Naive thymus-derived CD4-positive, alpha-beta T cell (primary cell): ENCODE measurements around the gene ZBTB39. TPM values are rescaled to one million over a fixed set of nuclear protein-coding genes. Genes with fewer than 3 reads are reported as not detected.
"Not testable (repeated sequence)": the region's sequence is repeated elsewhere in the genome, so short reads cannot be mapped to it uniquely, and the experiment has no call there.

ENCODE experiments used
- ATAC-seq: fragments of 150-1000 bp; cut with Tn5 transposase; 2 replicates; pipeline ENCODE4 v1.10.0; 2021; ENCODE audit warnings: mild to moderate bottlenecking, moderate library complexity
- CTCF ChIA-PET: fragments of 350-600 bp; sonication (Branson Sonifier 250); formaldehyde crosslinking; loops from one replicate; lab custom pipeline; 2021; ENCODE audit warnings: antibody characterized with exemption; lab: Charles Lee
- POLR2A ChIA-PET: fragments of 350-600 bp; sonication (Branson Sonifier 250); formaldehyde crosslinking; loops from one replicate; lab custom pipeline; 2021; ENCODE audit warnings: antibody characterized with exemption, inconsistent platforms; lab: Charles Lee
- DNase-seq, 9 donors: peaks; one replicate each; pipeline versions ENCODE4 v3.0.0 to v3.0.0-alpha.2; 2020 to 2022; ENCODE audit warnings: mixed read lengths in 1 of 9
- H3K27ac ChIP-seq: one replicate; pipeline ENCODE4 v1.7.0; 2013; ENCODE audit warnings: mild to moderate bottlenecking, low read depth, low read length, moderate library complexity
- H3K27me3 ChIP-seq, 2 donors: one replicate each; pipeline ENCODE4 v1.7.0; 2013; ENCODE audit warnings: low read length in 2 of 2, mild to moderate bottlenecking in 2 of 2, moderate library complexity in 2 of 2; ENCODE audit not compliant: control insufficient read depth in 2 of 2, insufficient read depth in 2 of 2
- H3K36me3 ChIP-seq, 3 experiments: 1 replicate in 2 of 3; 2 replicates in 1 of 3; pipeline ENCODE4 v1.7.0; 2013; ENCODE audit warnings: low read length in 3 of 3, mild to moderate bottlenecking in 3 of 3, moderate library complexity in 1 of 3; ENCODE audit not compliant: insufficient read depth in 3 of 3, control insufficient read depth in 2 of 3
- H3K4me1 ChIP-seq, 2 donors: one replicate each; pipeline ENCODE4 v1.7.0; 2013; ENCODE audit warnings: low read length in 2 of 2, mild to moderate bottlenecking in 2 of 2, moderate library complexity in 1 of 2; ENCODE audit not compliant: control insufficient read depth in 2 of 2, insufficient read depth in 2 of 2
- H3K4me3 ChIP-seq: 2 replicates; pipeline ENCODE4 v1.7.0; 2013; ENCODE audit warnings: mild to moderate bottlenecking, low read length
- H3K9me3 ChIP-seq, 3 experiments: 1 replicate in 2 of 3; 2 replicates in 1 of 3; pipeline ENCODE4 v1.7.0; 2013; ENCODE audit warnings: low read length in 3 of 3; ENCODE audit not compliant: control insufficient read depth in 2 of 3
- H3K27ac Mint-ChIP-seq, 9 donors: one replicate each; pipeline ENCODE4 v1.8.0; 2020 to 2022; ENCODE audit warnings: mixed read lengths in 9 of 9, mild to moderate bottlenecking in 8 of 9, moderate library complexity in 5 of 9, inconsistent platforms in 2 of 9
- H3K27me3 Mint-ChIP-seq, 5 donors: one replicate each; pipeline ENCODE4 v1.8.0; 2021 to 2022; ENCODE audit warnings: mixed read lengths in 5 of 5, mild to moderate bottlenecking in 1 of 5
- H3K36me3 Mint-ChIP-seq, 5 donors: one replicate each; pipeline ENCODE4 v1.8.0; 2020 to 2022; ENCODE audit warnings: mixed read lengths in 5 of 5, mild to moderate bottlenecking in 3 of 5, inconsistent platforms in 1 of 5
- H3K4me1 Mint-ChIP-seq, 7 donors: one replicate each; pipeline ENCODE4 v1.8.0; 2020 to 2022; ENCODE audit warnings: mixed read lengths in 7 of 7, mild to moderate bottlenecking in 3 of 7, inconsistent platforms in 1 of 7
- H3K4me3 Mint-ChIP-seq, 10 donors: one replicate each; pipeline ENCODE4 v1.8.0; 2020 to 2022; ENCODE audit warnings: mild to moderate bottlenecking in 10 of 10, mixed read lengths in 10 of 10, moderate library complexity in 6 of 10, inconsistent platforms in 2 of 10
- H3K9me3 Mint-ChIP-seq, 11 donors: one replicate each; pipeline ENCODE4 v1.8.0; 2020 to 2022; ENCODE audit warnings: mixed read lengths in 11 of 11, mild to moderate bottlenecking in 4 of 11, inconsistent platforms in 1 of 11, moderate library complexity in 1 of 11
- intact Hi-C, 2 donors: fragments of 100-400 bp; cut with micrococcal nuclease; formaldehyde crosslinking; loops; one replicate each; pipeline ENCODE4 v1.15.1; 2023
- polyA plus RNA-seq, 2 donors: library from polyadenylated mRNA; unstranded; fragments of 300-500 nt; fragmentation: Illumina TruSeq; gene quantifications; one replicate each; pipeline ENCODE4 v1.2.3, GENCODE V29; 2021
- total RNA-seq, 6 experiments: library from RNA in 5 of 6; stranded (reverse) in 5 of 6; gene quantifications; 1 replicate in 5 of 6; 2 replicates in 1 of 6; pipeline ENCODE4 v1.2.3 and lab custom pipeline; 2021 to 2026

Gene ZBTB39
- 10 to 100 TPM in 3 of 5 experiments, 1 to 10 TPM in 2; 5.8 to 12.9 (median 10.7) TPM for total RNA-seq
- polyA plus RNA-seq, result 1 to 10 TPM; 2.2 to 3.2 TPM
- total RNA-seq (lab: John Stamatoyannopoulos, UW), result 21.0 reads per million, percentile 51 among the genes with 10 or more reads in this experiment

GRCh38 chr12:57005980-57006808, at the start of gene ZBTB39:
Gene ZBTB39 (minus strand): TSS chr12:57006546. CDS start chr12:57004917, 1,629 bp downstream.
- ChIA-PET CTCF (interaction anchor here (0.6 to 11.4 kb wide), 14 partner anchors 10 to 873 kb away, joined by 3 to 241 read pairs (median 5); partner anchors contain the start of gene STAT6), POLR2A (interaction anchor here (0.9 to 5.7 kb wide), 3 partner anchors 56 to 319 kb away, joined by 3 to 39 read pairs (median 35); partner anchors contain the start of gene STAT6)
- peak; percentile 51 to 84 (median 62) for DNase-seq
- ATAC-seq, result peak; percentile 91
- H3K36me3 Mint-ChIP-seq, result peaks cover 8 to 32% (median 17%) of the 10 kb centered on the region in 5 donors
- Histone ChIP-seq H3K4me1 (peaks cover 20 to 46% of the 10 kb centered on the region in 2 donors), H3K27me3 (no peaks in the 10 kb centered on the region), H3K9me3 (no peaks in the 10 kb centered on the region), H3K27ac (peak within 1 kb of the TSS; percentile 82), H3K36me3 (peaks cover 0 to 36% (median 0%) of the 10 kb centered on the region in 3 experiments), H3K4me3 (peak within 1 kb of the TSS; percentile 63)
- no peaks in the 10 kb centered on the region for H3K9me3 Mint-ChIP-seq
- H3K27me3 Mint-ChIP-seq, result no peaks in the 10 kb centered on the region
- H3K4me3 Mint-ChIP-seq, result peak within 1 kb of the TSS; percentile 90 to 94 (median 92)
- H3K27ac Mint-ChIP-seq, result peak within 1 kb of the TSS; percentile 92 to 95 (median 95)
- H3K4me1 Mint-ChIP-seq, result peaks cover 36 to 80% (median 76%) of the 10 kb centered on the region in 7 donors
- intact Hi-C loops, result loop anchor here (2.0 to 5.0 kb wide), 6 partner anchors 121 to 889 kb away; partner anchors contain the start of genes LRP1 (in 1 of the 2), PTGES3 (in 1 of the 2), RPL41 (in 1 of the 2) and ZC3H10 (in 1 of the 2)

GRCh38 chr12:57055824-57056223, 49.5 kb upstream of the ZBTB39 start:
- Histone ChIP-seq H3K4me1 (no peaks in the 10 kb centered on the region), H3K27ac (no peak overlapping the region), H3K4me3 (no peak overlapping the region), H3K27me3 (no peaks in the 10 kb centered on the region), H3K9me3 (no peaks in the 10 kb centered on the region), H3K36me3 (peaks cover 0 to 37% (median 0%) of the 10 kb centered on the region in 3 experiments)
- intact Hi-C loops, result no loop called here
- ChIA-PET CTCF (interaction anchor here (0.6 to 11.2 kb wide), 2 partner anchors 48 to 471 kb away, joined by 3 to 241 read pairs; partner anchors contain the start of gene ZBTB39), POLR2A (interaction anchor here (0.5 to 2.2 kb wide), 4 partner anchors 8 to 22 kb away, joined by 3 to 5 read pairs (median 4); no protein-coding TSS in a partner anchor)
- H3K27me3 Mint-ChIP-seq, result no peaks in the 10 kb centered on the region
- no peak overlapping the region for H3K27ac Mint-ChIP-seq
- H3K9me3 Mint-ChIP-seq, result peaks cover 0 to 4% (median 0%) of the 10 kb centered on the region in 11 donors
- ATAC-seq (peak; percentile 26), DNase-seq (no peak)
- peaks cover 0 to 9% (median 4%) of the 10 kb centered on the region in 7 donors for H3K4me1 Mint-ChIP-seq
- H3K4me3 Mint-ChIP-seq, result no peak overlapping the region
- H3K36me3 Mint-ChIP-seq, result peaks cover 0 to 41% (median 14%) of the 10 kb centered on the region in 5 donors

DNA sequence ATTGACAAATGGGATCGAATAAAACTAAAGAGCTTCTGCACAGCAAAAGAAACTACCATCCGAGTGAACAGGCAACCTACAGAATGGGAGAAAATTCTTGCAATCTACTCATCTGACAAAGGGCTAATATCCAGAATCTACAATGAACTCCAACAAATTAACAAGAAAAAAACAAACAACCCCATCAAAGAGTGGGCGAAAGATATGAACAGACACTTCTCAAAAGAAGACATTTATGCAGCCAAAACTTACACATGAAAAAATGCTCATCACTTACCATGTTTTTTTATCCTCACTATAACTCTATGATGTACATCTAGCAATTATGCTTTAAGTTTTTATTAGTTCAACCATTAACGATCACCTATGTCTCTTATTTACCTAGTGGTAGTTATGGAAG, 47.6 kb upstream of the ZBTB39 start:
- H3K27ac Mint-ChIP-seq, DNase-seq, H3K27me3 ChIP-seq, H3K9me3 Mint-ChIP-seq, H3K27ac ChIP-seq, H3K27me3 Mint-ChIP-seq, intact Hi-C loops, CTCF ChIA-PET, H3K4me1 ChIP-seq, H3K4me3 ChIP-seq, H3K4me3 Mint-ChIP-seq, H3K9me3 ChIP-seq, ATAC-seq: not testable (repeated sequence)
- peaks cover 0 to 37% (median 14%) of the 10 kb centered on the region in 5 donors for H3K36me3 Mint-ChIP-seq
- POLR2A ChIA-PET, result interaction anchor here (0.7 to 0.8 kb wide), 2 partner anchors 15 to 18 kb away, joined by 3 read pairs; no protein-coding TSS in a partner anchor
- H3K4me1 Mint-ChIP-seq, result peaks cover 0 to 10% (median under 1%) of the 10 kb centered on the region in 7 donors
- peaks cover 0 to 20% (median 0%) of the 10 kb centered on the region in 3 experiments for H3K36me3 ChIP-seq

- H3K9me3 Mint-ChIP-seq, H3K27ac Mint-ChIP-seq: not testable (repeated sequence)
- POLR2A ChIA-PET, result interaction anchor here (1.2 kb wide), 1 partner anchor 10 kb away, joined by 4 read pairs; no protein-coding TSS in a partner anchor
Observed at GRCh38 chr12:57053146-57053545, 46.8 kb upstream of the ZBTB39 start.

GRCh38 chr12:57051011-57051410, 44.7 kb upstream of the ZBTB39 start:
- H3K36me3 ChIP-seq, result no peaks in the 10 kb centered on the region
- Mint-ChIP-seq H3K27me3 (peaks cover 0 to 3% (median 0%) of the 10 kb centered on the region in 5 donors), H3K9me3 (peaks cover 0 to 4% (median 0%) of the 10 kb centered on the region in 11 donors), H3K4me3 (no peak overlapping the region), H3K27ac (peak overlapping the region in 1 of 9 donors; percentile 49), H3K4me1 (peaks cover 19 to 36% (median 26%) of the 10 kb centered on the region in 7 donors), H3K36me3 (peaks cover 0 to 21% (median 0%) of the 10 kb centered on the region in 5 donors)
- no peak for DNase-seq
- no peaks in the 10 kb centered on the region for H3K9me3 ChIP-seq
- ChIA-PET CTCF (interaction anchor here (0.8 to 1.7 kb wide), 4 partner anchors 10 to 61 kb away, joined by 3 to 6 read pairs (median 3); no protein-coding TSS in a partner anchor), POLR2A (interaction anchor here (0.6 kb wide), 1 partner anchor 61 kb away, joined by 4 read pairs; no protein-coding TSS in a partner anchor)
- no peak overlapping the region for H3K27ac ChIP-seq
- no peaks in the 10 kb centered on the region for H3K27me3 ChIP-seq
- intact Hi-C loops, result no loop called here
- peaks cover 19 to 20% of the 10 kb centered on the region in 2 donors for H3K4me1 ChIP-seq
- no peak overlapping the region for H3K4me3 ChIP-seq
- no peak for ATAC-seq

More at GRCh38 chr12:57053146-57053545, 46.8 kb upstream of the ZBTB39 start:
- DNase-seq, H3K4me3 ChIP-seq, H3K9me3 ChIP-seq, H3K4me1 ChIP-seq, intact Hi-C loops, H3K27me3 Mint-ChIP-seq, H3K4me3 Mint-ChIP-seq, ATAC-seq, H3K27ac ChIP-seq, H3K27me3 ChIP-seq: not testable (repeated sequence)
- CTCF ChIA-PET, result interaction anchor here (1.0 to 1.2 kb wide), 2 partner anchors 8 to 45 kb away, joined by 3 read pairs; no protein-coding TSS in a partner anchor
- H3K36me3 ChIP-seq, result peaks cover 0 to 12% (median 0%) of the 10 kb centered on the region in 3 experiments
- peaks cover 0 to 16% (median 5%) of the 10 kb centered on the region in 7 donors for H3K4me1 Mint-ChIP-seq
- H3K36me3 Mint-ChIP-seq, result peaks cover 0 to 31% (median 8%) of the 10 kb centered on the region in 5 donors

DNA sequence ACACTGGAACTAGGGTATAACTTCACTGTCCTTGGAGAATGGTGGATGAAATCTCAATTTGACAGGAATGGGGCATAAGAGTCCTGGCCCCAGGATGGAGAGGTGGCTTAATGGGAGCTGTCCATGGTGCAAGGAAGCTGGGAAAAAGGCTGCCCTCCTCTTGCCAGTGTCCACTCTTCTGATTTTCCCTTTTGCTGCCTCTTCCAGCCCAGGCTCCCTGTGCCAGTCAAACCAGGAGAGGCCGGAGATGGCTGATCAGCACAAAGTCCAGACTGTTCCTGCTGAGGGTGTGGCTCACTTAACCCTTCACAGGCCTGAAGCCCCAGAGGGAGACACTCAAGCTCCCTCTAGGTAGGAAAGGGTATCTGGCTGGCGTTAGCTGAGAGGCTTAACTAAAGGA, 43.5 kb upstream of the ZBTB39 start, which contains the start of gene MYO1A:
Gene MYO1A, minus strand, starts transcription at position 240 of the 400 bp plus-strand sequence. CDS start 1,806 bp downstream, outside the sequence.
- no peak within 1 kb of the TSS for H3K27ac ChIP-seq
- CTCF ChIA-PET, result interaction anchor here (0.7 to 1.7 kb wide), 3 partner anchors 9 to 19 kb away, joined by 3 to 6 read pairs (median 3); no protein-coding TSS in a partner anchor
- DNase-seq, result no peak

More for the DNA sequence above, 43.5 kb upstream of the ZBTB39 start, which contains the start of gene MYO1A:
- Mint-ChIP-seq H3K27ac (peak within 1 kb of the TSS in 2 of 9 donors; percentile 10 to 46), H3K4me3 (no peak within 1 kb of the TSS), H3K27me3 (peaks cover 0 to 6% (median 0%) of the 10 kb centered on the region in 5 donors), H3K4me1 (peaks cover 25 to 41% (median 34%) of the 10 kb centered on the region in 7 donors), H3K9me3 (peaks cover 0 to 4% (median 0%) of the 10 kb centered on the region in 11 donors), H3K36me3 (peaks cover 0 to 19% (median 0%) of the 10 kb centered on the region in 5 donors)
- intact Hi-C loops, result no loop called here
- Histone ChIP-seq H3K9me3 (no peaks in the 10 kb centered on the region), H3K4me1 (peaks cover 19 to 20% of the 10 kb centered on the region in 2 donors), H3K36me3 (no peaks in the 10 kb centered on the region), H3K27me3 (no peaks in the 10 kb centered on the region), H3K4me3 (no peak within 1 kb of the TSS)
- POLR2A ChIA-PET, result interaction anchor here (1.9 kb wide), 1 partner anchor 19 kb away, joined by 10 read pairs; no protein-coding TSS in a partner anchor
- ATAC-seq, result no peak
